ENCODE results near the gene PEX5. TPM values are rescaled to one million over a fixed set of nuclear protein-coding genes. Genes with fewer than 3 reads are reported as not detected.

The PEX5 gene
- total RNA-seq, 3 donors from 2014 or later: 41.7 to 79.7 (median 62.6) TPM

DNA sequence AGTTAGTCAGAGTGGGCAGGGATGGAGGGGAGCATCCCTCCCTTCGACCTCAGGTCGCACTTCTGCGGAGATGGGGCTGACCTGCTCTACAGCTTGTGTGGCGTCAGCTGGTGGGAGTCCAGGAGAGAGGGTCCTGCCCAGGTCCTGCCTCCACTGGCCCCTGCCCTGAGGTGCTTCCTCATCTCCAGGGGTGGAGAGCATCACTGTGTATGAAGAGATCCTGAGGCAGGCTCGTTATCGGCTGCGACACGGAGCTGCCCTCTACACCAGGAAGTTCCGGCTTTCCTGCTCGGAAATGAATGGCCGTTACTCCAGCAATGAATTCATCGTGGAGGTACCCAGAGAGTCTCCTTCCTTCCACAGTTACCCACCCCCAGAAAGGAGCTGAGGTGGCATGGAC lies 39.1 kb upstream of the PEX5 start:
- no peaks in the 10 kb centered on the region for H3K9me3 ChIP-seq
- H3K4me1 ChIP-seq: peaks cover 0 to 6% of the 10 kb centered on the region in 2 donors
- no peaks in the 10 kb centered on the region for H3K27me3 ChIP-seq
- intact Hi-C loops (cut with DNase I; ENCODE audit: low total_unique reads): no loop called here
- no peak overlapping the region for H3K4me3 ChIP-seq
- H3K27ac ChIP-seq: peak overlapping the region in 1 of 2 donors; percentile 72
- TF ChIP-seq POLR2A (IDR thresholded peaks at IDR 0.05) (no peak), POLR2AphosphoS5 (IDR thresholded peaks at IDR 0.05) (no peak)
- TF ChIP-seq, protein P1, sequence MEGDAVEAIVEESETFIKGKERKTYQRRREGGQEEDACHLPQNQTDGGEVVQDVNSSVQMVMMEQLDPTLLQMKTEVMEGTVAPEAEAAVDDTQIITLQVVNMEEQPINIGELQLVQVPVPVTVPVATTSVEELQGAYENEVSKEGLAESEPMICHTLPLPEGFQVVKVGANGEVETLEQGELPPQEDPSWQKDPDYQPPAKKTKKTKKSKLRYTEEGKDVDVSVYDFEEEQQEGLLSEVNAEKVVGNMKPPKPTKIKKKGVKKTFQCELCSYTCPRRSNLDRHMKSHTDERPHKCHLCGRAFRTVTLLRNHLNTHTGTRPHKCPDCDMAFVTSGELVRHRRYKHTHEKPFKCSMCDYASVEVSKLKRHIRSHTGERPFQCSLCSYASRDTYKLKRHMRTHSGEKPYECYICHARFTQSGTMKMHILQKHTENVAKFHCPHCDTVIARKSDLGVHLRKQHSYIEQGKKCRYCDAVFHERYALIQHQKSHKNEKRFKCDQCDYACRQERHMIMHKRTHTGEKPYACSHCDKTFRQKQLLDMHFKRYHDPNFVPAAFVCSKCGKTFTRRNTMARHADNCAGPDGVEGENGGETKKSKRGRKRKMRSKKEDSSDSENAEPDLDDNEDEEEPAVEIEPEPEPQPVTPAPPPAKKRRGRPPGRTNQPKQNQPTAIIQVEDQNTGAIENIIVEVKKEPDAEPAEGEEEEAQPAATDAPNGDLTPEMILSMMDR (IDR thresholded peaks at IDR 0.05): no peak
- no peak for DNase-seq (ENCODE audit: low spot score in 2 of 2)
- peaks cover 5% of the 10 kb centered on the region for H3K36me3 ChIP-seq

DNA sequence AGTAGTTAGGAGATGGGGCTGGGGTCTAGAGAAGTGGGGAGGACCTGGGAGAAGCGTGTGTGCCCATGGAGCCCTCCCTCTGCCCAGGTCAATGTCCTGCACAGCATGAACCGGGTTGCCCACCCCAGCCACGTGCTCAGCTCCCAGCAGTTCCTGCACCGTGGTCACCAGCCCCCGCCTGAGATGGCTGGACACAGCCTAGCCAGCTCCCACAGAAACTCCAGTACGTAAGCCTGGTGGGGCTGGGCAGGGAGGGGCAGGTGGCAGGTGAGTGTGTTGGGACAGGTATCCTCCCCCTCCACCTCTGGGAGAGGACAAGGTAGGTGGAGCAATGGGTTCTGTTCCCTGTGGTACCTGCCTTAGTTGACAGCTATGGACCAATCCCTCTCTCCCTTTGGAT lies 38.6 kb upstream of the PEX5 start:
- Histone ChIP-seq H3K27me3 (no peaks in the 10 kb centered on the region), H3K36me3 (peaks cover 5% of the 10 kb centered on the region)
- DNase-seq (ENCODE audit: low spot score in 2 of 2): no peak

DNA sequence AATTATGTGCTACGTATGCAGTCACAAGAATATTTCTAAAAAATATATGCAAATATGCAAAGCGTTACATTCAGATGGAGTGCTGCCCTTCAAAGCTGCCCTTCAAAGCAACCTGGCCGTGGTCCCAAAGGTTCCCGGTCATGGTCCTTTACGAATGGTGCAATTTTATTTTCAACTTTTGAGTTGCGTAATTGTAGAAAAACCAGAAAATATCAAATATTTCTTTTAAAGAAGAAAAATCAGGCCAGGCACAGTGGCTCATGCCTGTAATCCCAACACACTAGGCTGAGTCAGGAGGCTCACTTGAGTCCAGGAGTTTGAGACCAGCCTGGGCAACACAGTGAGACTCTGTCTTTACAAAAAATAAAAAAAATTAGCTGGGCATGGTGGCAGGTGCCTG lies 38.0 kb upstream of the PEX5 start:
- DNase-seq (ENCODE audit: low spot score in 2 of 2): no peak
- no peaks in the 10 kb centered on the region for H3K9me3 ChIP-seq
- H3K27me3 ChIP-seq: no peaks in the 10 kb centered on the region
- H3K36me3 ChIP-seq: peaks cover 5% of the 10 kb centered on the region
- no peak overlapping the region for H3K4me3 ChIP-seq
- TF ChIP-seq POLR2A (IDR thresholded peaks at IDR 0.05): no peak
- TF ChIP-seq, protein P1 (IDR thresholded peaks at IDR 0.05): no peak
- peaks cover 8 to 14% of the 10 kb centered on the region in 2 donors for H3K4me1 ChIP-seq
- intact Hi-C loops (cut with DNase I; ENCODE audit: low total_unique reads): no loop called here
- H3K27ac ChIP-seq: peak overlapping the region in 1 of 2 donors; percentile 72

More for the DNA sequence above, 38.6 kb upstream of the PEX5 start:
- Histone ChIP-seq H3K9me3 (no peaks in the 10 kb centered on the region), H3K4me1 (peaks cover 3 to 11% of the 10 kb centered on the region in 2 donors), H3K4me3 (no peak overlapping the region), H3K27ac (peak overlapping the region in 1 of 2 donors; percentile 72)
- intact Hi-C loops (cut with DNase I; ENCODE audit: low total_unique reads): no loop called here
- TF ChIP-seq, protein P1 (IDR thresholded peaks at IDR 0.05): no peak
- TF ChIP-seq POLR2A (IDR thresholded peaks at IDR 0.05): no peak
- TF ChIP-seq POLR2AphosphoS5 (IDR thresholded peaks at IDR 0.05): no peak

DNA sequence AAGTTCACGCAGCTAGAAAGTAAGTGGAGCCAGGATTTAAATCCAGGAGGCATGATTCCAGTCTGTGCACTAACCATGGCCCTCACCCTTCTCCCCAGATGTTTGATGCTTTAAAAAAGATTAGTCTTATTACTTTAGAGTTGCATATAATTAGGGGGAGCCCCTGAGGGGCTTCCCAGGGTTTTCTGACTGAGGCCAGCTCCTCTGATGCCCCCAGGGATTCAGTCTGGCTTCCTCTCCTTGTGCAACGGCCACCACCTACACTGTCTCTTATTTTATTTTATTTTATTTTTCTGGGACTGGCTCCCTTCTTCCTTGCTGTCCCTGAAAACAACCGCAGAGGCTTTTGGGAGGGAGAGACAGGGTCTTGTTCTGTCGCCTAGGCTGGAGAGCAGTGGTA lies 36.7 kb upstream of the PEX5 start:
- Histone ChIP-seq H3K36me3 (peaks cover 5% of the 10 kb centered on the region), H3K4me3 (no peak overlapping the region), H3K27me3 (no peaks in the 10 kb centered on the region), H3K27ac (peak overlapping the region in 1 of 2 donors; percentile 51), H3K4me1 (peaks cover 8 to 14% of the 10 kb centered on the region in 2 donors), H3K9me3 (no peaks in the 10 kb centered on the region)
- TF ChIP-seq POLR2AphosphoS5 (IDR thresholded peaks at IDR 0.05) (no peak), POLR2A (IDR thresholded peaks at IDR 0.05) (no peak)
- TF ChIP-seq, protein P1 (IDR thresholded peaks at IDR 0.05): no peak
- intact Hi-C loops (cut with DNase I; ENCODE audit: low total_unique reads): no loop called here
- no peak for DNase-seq (ENCODE audit: low spot score in 2 of 2)

DNA sequence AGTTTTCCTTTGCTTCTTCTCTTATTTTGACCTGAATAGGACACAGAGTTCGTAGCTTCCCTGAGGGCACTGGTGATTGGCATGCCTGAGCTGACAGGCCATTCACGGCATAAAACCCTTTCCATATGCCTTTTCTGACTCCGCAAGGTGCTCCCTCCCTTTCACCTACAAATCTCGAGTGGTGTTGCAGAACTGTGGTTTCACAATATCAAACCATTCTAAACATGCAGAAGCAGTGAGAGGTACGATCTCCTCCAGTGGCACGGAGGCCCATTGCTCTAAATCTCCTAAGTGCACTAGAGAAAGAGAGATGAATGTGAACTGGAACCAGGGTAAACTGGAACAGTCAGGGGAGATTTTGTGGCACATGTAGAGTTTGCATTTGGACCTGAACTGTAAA lies 35.4 kb upstream of the PEX5 start:
- Histone ChIP-seq H3K4me3 (no peak overlapping the region), H3K9me3 (no peaks in the 10 kb centered on the region), H3K4me1 (peaks cover 8 to 14% of the 10 kb centered on the region in 2 donors), H3K36me3 (peaks cover 5% of the 10 kb centered on the region), H3K27me3 (no peaks in the 10 kb centered on the region), H3K27ac (no peak overlapping the region)
- TF ChIP-seq POLR2AphosphoS5 (IDR thresholded peaks at IDR 0.05) (no peak), POLR2A (IDR thresholded peaks at IDR 0.05) (no peak)
- TF ChIP-seq, protein P1 (IDR thresholded peaks at IDR 0.05): no peak
- no peak for DNase-seq (ENCODE audit: low spot score in 2 of 2)
- intact Hi-C loops (cut with DNase I; ENCODE audit: low total_unique reads): no loop called here

Data from breast epithelium (tissue), 4 donors.